Caco-2 (cell line): ENCODE measurements around the gene RBL2. TPM values are rescaled to one million over a fixed set of nuclear protein-coding genes. Genes with fewer than 3 reads are reported as not detected.

Experiments used
- BruUV-seq: library from RNA; stranded (reverse); fragments of 400-500 nt; replicated peaks from 2 replicates; lab custom pipeline; 2021; lab: Mats Ljungman, UMichigan
- CTCF ChIA-PET: fragments of 300-600 bp; sonication (Branson Sonifier 250); formaldehyde crosslinking; loops from one replicate; lab custom pipeline; 2022; ENCODE audit warnings: antibody characterized with exemption; lab: Charles Lee
- POLR2A ChIA-PET: fragments of 300-600 bp; sonication (Branson Sonifier 250); formaldehyde crosslinking; loops from one replicate; lab custom pipeline; 2022; ENCODE audit warnings: antibody characterized with exemption; lab: Charles Lee
- DNase-seq, 2 experiments: peaks; one replicate each; pipeline versions ENCODE4 v3.0.0 to v3.0.0-alpha.2; 2020 to 2022
- H3K27me3 ChIP-seq: replicated peaks from 2 replicates; pipeline ENCODE4 v1.6.0; 2011; ENCODE audit warnings: low read length; ENCODE audit not compliant: control insufficient read depth, insufficient read depth
- H3K36me3 ChIP-seq: 2 replicates; pipeline ENCODE4 v1.5.1; 2011; ENCODE audit warnings: low read length; ENCODE audit not compliant: control insufficient read depth, insufficient read depth
- H3K4me1 ChIP-seq: fragments of 250-450 bp; sonication (Bioruptor Pico); 2 replicates; pipeline ENCODE4 v1.5.1; 2020; ENCODE audit warnings: mild to moderate bottlenecking
- H3K4me3 ChIP-seq: 2 replicates; pipeline ENCODE4 v1.5.1; 2011; ENCODE audit warnings: low read depth, mild to moderate bottlenecking, control low read depth, low read length
- H3K9me3 ChIP-seq: fragments of 250-450 bp; sonication (Bioruptor Pico); 2 replicates; pipeline ENCODE4 v1.5.1; 2020; ENCODE audit warnings: mild to moderate bottlenecking, moderate library complexity
- H3K27ac Mint-ChIP-seq: one replicate; pipeline ENCODE4 v1.8.0; 2022; ENCODE audit warnings: mixed read lengths; ENCODE audit not compliant: unreplicated experiment
- H3K27me3 Mint-ChIP-seq: one replicate; pipeline ENCODE4 v1.8.0; 2022; ENCODE audit warnings: mixed read lengths; ENCODE audit not compliant: insufficient read depth, unreplicated experiment
- H3K36me3 Mint-ChIP-seq: one replicate; pipeline ENCODE4 v1.8.0; 2022; ENCODE audit warnings: mild to moderate bottlenecking, mixed read lengths; ENCODE audit not compliant: insufficient read depth, unreplicated experiment
- H3K4me1 Mint-ChIP-seq: one replicate; pipeline ENCODE4 v1.8.0; 2022; ENCODE audit warnings: low read depth, mixed read lengths; ENCODE audit not compliant: unreplicated experiment
- H3K4me3 Mint-ChIP-seq: one replicate; pipeline ENCODE4 v1.8.0; 2022; ENCODE audit warnings: mild to moderate bottlenecking, moderate library complexity, mixed read lengths; ENCODE audit not compliant: unreplicated experiment
- H3K9me3 Mint-ChIP-seq: one replicate; pipeline ENCODE4 v1.8.0; 2022; ENCODE audit warnings: mixed read lengths; ENCODE audit not compliant: unreplicated experiment
- CTCF ChIP-seq, 2 experiments: fragments of 200-600 bp in 1 of 2; IDR thresholded peaks; 1 replicate in 1 of 2; 2 replicates in 1 of 2; pipeline versions ENCODE4 v1.5.1 to v1.8.0; 2011 to 2022; ENCODE audit warnings: antibody characterized with exemption in 1 of 2, control low read depth in 1 of 2, inconsistent platforms in 1 of 2, low read depth in 1 of 2, low read length in 1 of 2, mild to moderate bottlenecking in 1 of 2, moderate library complexity in 1 of 2; ENCODE audit not compliant: insufficient read depth in 1 of 2, severe bottlenecking in 1 of 2, unreplicated experiment in 1 of 2
- intact Hi-C: fragments of 100-400 bp; cut with micrococcal nuclease; formaldehyde crosslinking; loops from one replicate; pipeline ENCODE4 v1.10.0; 2022; ENCODE audit not compliant: unreplicated experiment
- total RNA-seq: library from RNA; stranded (reverse); gene quantifications from 2 replicates; pipeline ENCODE4 v1.2.3, GENCODE V29; 2022

Gene RBL2
- total RNA-seq, 1 experiment from 2014 or later, result 55.3 TPM

GRCh38 chr16:53412549-53412948 lies 21.7 kb upstream of the RBL2 start:
- H3K27ac Mint-ChIP-seq, result no peak overlapping the region
- intact Hi-C loops, result no loop called here
- no TSS peak for BruUV-seq
- Histone ChIP-seq H3K27me3 (no peaks in the 10 kb centered on the region), H3K4me3 (no peak overlapping the region), H3K4me1 (no peaks in the 10 kb centered on the region), H3K9me3 (no peaks in the 10 kb centered on the region), H3K36me3 (no peaks in the 10 kb centered on the region)
- H3K4me3 Mint-ChIP-seq, result no peak overlapping the region
- no peaks in the 10 kb centered on the region for H3K27me3 Mint-ChIP-seq
- DNase-seq, result no peak
- no peaks in the 10 kb centered on the region for H3K36me3 Mint-ChIP-seq
- no peak for TF ChIP-seq CTCF (IDR thresholded peaks at IDR 0.05; ENCODE audit: insufficient read depth in 1 of 2, low read depth in 1 of 2, low read length in 1 of 2, severe bottlenecking in 1 of 2, unreplicated experiment in 1 of 2)
- H3K4me1 Mint-ChIP-seq, result no peaks in the 10 kb centered on the region
- CTCF ChIA-PET, result no interaction called here
- POLR2A ChIA-PET, result no interaction called here
- peaks cover 9% of the 10 kb centered on the region for H3K9me3 Mint-ChIP-seq

GRCh38 chr16:53413864-53414263 lies 20.4 kb upstream of the RBL2 start:
- Histone ChIP-seq H3K4me1 (no peaks in the 10 kb centered on the region), H3K4me3 (no peak overlapping the region), H3K36me3 (no peaks in the 10 kb centered on the region), H3K9me3 (no peaks in the 10 kb centered on the region), H3K27me3 (no peaks in the 10 kb centered on the region)
- Mint-ChIP-seq H3K36me3 (no peaks in the 10 kb centered on the region), H3K4me1 (no peaks in the 10 kb centered on the region), H3K27ac (no peak overlapping the region), H3K27me3 (no peaks in the 10 kb centered on the region), H3K9me3 (peaks cover 9% of the 10 kb centered on the region), H3K4me3 (no peak overlapping the region)
- no TSS peak for BruUV-seq
- ChIA-PET POLR2A (no interaction called here), CTCF (no interaction called here)
- no peak for TF ChIP-seq CTCF (IDR thresholded peaks at IDR 0.05; ENCODE audit: insufficient read depth in 1 of 2, low read depth in 1 of 2, low read length in 1 of 2, severe bottlenecking in 1 of 2, unreplicated experiment in 1 of 2)
- intact Hi-C loops, result loop anchor here (2.0 kb wide), 1 partner anchor 147 kb away; no protein-coding TSS in a partner anchor
- DNase-seq, result no peak

GRCh38 chr16:53414381-53414780 lies 19.9 kb upstream of the RBL2 start:
- Mint-ChIP-seq H3K9me3 (peaks cover 9% of the 10 kb centered on the region), H3K36me3 (no peaks in the 10 kb centered on the region), H3K4me1 (no peaks in the 10 kb centered on the region), H3K4me3 (no peak overlapping the region), H3K27me3 (no peaks in the 10 kb centered on the region), H3K27ac (no peak overlapping the region)
- ChIA-PET CTCF (no interaction called here), POLR2A (no interaction called here)
- DNase-seq, result no peak
- Histone ChIP-seq H3K36me3 (no peaks in the 10 kb centered on the region), H3K27me3 (no peaks in the 10 kb centered on the region), H3K4me3 (no peak overlapping the region), H3K4me1 (no peaks in the 10 kb centered on the region), H3K9me3 (no peaks in the 10 kb centered on the region)
- TF ChIP-seq CTCF (IDR thresholded peaks at IDR 0.05; ENCODE audit: insufficient read depth in 1 of 2, low read depth in 1 of 2, low read length in 1 of 2, severe bottlenecking in 1 of 2, unreplicated experiment in 1 of 2), result no peak
- intact Hi-C loops, result loop anchor here (2.0 kb wide), 1 partner anchor 148 kb away; no protein-coding TSS in a partner anchor
- BruUV-seq, result no TSS peak
